GM10266 (cell line): ENCODE results near the gene GUCA1C.
A peak's percentile ranks its signal among the peaks of the same experiment; 100 is the strongest.

Experiments
- DNase-seq: peaks from one replicate; pipeline ENCODE4 v3.0.0; 2012; ENCODE audit errors: extremely low spot score
- CTCF ChIP-seq: IDR thresholded peaks from 2 replicates; pipeline ENCODE4 v1.5.1; 2012; ENCODE audit warnings: mild to moderate bottlenecking, low read depth; ENCODE audit not compliant: control insufficient read depth, insufficient read depth; ENCODE audit errors: missing control alignments

Gene GUCA1C

GRCh38 chr3:108887121-108887520 lies 66.6 kb downstream of the GUCA1C start:
- no peak for TF ChIP-seq CTCF
- no peak for DNase-seq

- no peak for TF ChIP-seq CTCF
- DNase-seq: no peak
Observed at GRCh38 chr3:108883373-108883772, 70.3 kb downstream of the GUCA1C start.

GRCh38 chr3:108882762-108883161 lies 70.9 kb downstream of the GUCA1C start:
- no peak for DNase-seq
- no peak for TF ChIP-seq CTCF

GRCh38 chr3:108879915-108880314 lies 73.8 kb downstream of the GUCA1C start:
- TF ChIP-seq CTCF: no peak
- no peak for DNase-seq

GRCh38 chr3:108877901-108878300 lies 75.8 kb downstream of the GUCA1C start:
- DNase-seq: no peak
- no peak for TF ChIP-seq CTCF

GRCh38 chr3:108863799-108864135 lies 89.9 kb downstream of the GUCA1C start:
- DNase-seq: no peak
- no peak for TF ChIP-seq CTCF

GRCh38 chr3:108862865-108863798 lies 90.5 kb downstream of the GUCA1C start:
- peak; percentile 5 for DNase-seq
- TF ChIP-seq CTCF: no peak
